HepG2 (cell line): ENCODE results near the gene CALY. TPM values are rescaled to one million over a fixed set of nuclear protein-coding genes. Genes with fewer than 3 reads are reported as not detected.
A peak's percentile ranks its signal among the peaks of the same experiment; 100 is the strongest.

Experiments
- CBX1 ChIP-seq: IDR thresholded peaks from one replicate; pipeline ENCODE4 v1.6.1; 2016; ENCODE audit warnings: antibody characterized with exemption, low read depth
- DMAP1 ChIP-seq: IDR thresholded peaks from 2 replicates; pipeline ENCODE4 v1.6.1; 2016
- ISX ChIP-seq: sonication (generic); formaldehyde crosslinking; conservative IDR thresholded peaks from 2 replicates; pipeline ENCODE4 v1.5.0; 2020; ENCODE audit warnings: missing genetic modification reagents
- MIXL1 ChIP-seq: IDR thresholded peaks from 2 replicates; pipeline ENCODE4 v1.6.1; 2016
- MZF1 ChIP-seq: sonication (generic); formaldehyde crosslinking; IDR thresholded peaks from 2 replicates; pipeline ENCODE4 v1.8.1; 2023; ENCODE audit warnings: mild to moderate bottlenecking, missing genetic modification reagents, borderline replicate concordance
- REXO4 ChIP-seq: sonication (generic); formaldehyde crosslinking; IDR thresholded peaks from 2 replicates; pipeline ENCODE4 v1.8.0; 2022; ENCODE audit warnings: missing genetic modification reagents, mild to moderate bottlenecking, borderline replicate concordance
- SIX1 ChIP-seq: sonication (generic); formaldehyde crosslinking; IDR thresholded peaks from 2 replicates; pipeline ENCODE4 v1.4.0; 2020; ENCODE audit warnings: missing genetic modification reagents, borderline replicate concordance
- ZNF552 ChIP-seq: sonication (generic); formaldehyde crosslinking; IDR thresholded peaks from 2 replicates; pipeline ENCODE4 v1.9.0; 2022; ENCODE audit warnings: missing genetic modification reagents, mild to moderate bottlenecking, borderline replicate concordance
- ZNF660 ChIP-seq: sonication (generic); formaldehyde crosslinking; IDR thresholded peaks from 2 replicates; pipeline ENCODE4 v1.5.1; 2020; ENCODE audit warnings: mild to moderate bottlenecking, low read depth, missing genetic modification reagents, borderline replicate concordance
- ZNF674 ChIP-seq: sonication (generic); formaldehyde crosslinking; IDR thresholded peaks from 2 replicates; pipeline ENCODE4 v1.5.0; 2020; ENCODE audit warnings: low read depth, mild to moderate bottlenecking, missing genetic modification reagents
- polyA plus RNA-seq, 8 experiments: library from polyadenylated mRNA; depleted of rRNA in 3 of 8; stranded (reverse) in 7 of 8; unstranded in 1 of 8; fragments of >200 nt; fragmentation: Illumina TruSeq in 4 of 8; extraction: Trizol in 4 of 8; gene quantifications; 2 replicates each; pipeline versions ENCODE4 v1.2.1 to v1.2.3, GENCODE V29; 2011 to 2016; ENCODE audit warnings: low read depth in 4 of 8, missing spikeins in 1 of 8, mixed read lengths in 1 of 8; ENCODE audit not compliant: insufficient read depth in 1 of 8
- total RNA-seq, 5 experiments: library from RNA; depleted of rRNA; stranded (reverse); fragments of >200 nt; fragmentation: Illumina TruSeq; extraction: Trizol; gene quantifications; 2 replicates each; pipeline ENCODE4 v1.2.3, GENCODE V29; 2016; ENCODE audit warnings: low read depth in 1 of 5
- TF ChIP-seq, protein P1 (sequence below): sonication (generic); formaldehyde crosslinking; IDR thresholded peaks from 2 replicates; pipeline ENCODE4 v1.8.0; 2022; ENCODE audit warnings: missing genetic modification reagents, mild to moderate bottlenecking, moderate library complexity, borderline replicate concordance
- TF ChIP-seq, protein P2 (sequence below): sonication (generic); formaldehyde crosslinking; IDR thresholded peaks from 2 replicates; pipeline ENCODE4 v1.5.1; 2020; ENCODE audit warnings: missing genetic modification reagents, mild to moderate bottlenecking, borderline replicate concordance
- TF ChIP-seq, protein P3 (sequence below): sonication (generic); formaldehyde crosslinking; IDR thresholded peaks from 2 replicates; pipeline ENCODE4 v1.5.0; 2020; ENCODE audit warnings: missing genetic modification reagents
- TF ChIP-seq, protein P4 (sequence below): sonication (generic); formaldehyde crosslinking; conservative IDR thresholded peaks from 2 replicates; pipeline ENCODE4 v1.8.0; 2022; ENCODE audit warnings: low read depth, missing genetic modification reagents
- TF ChIP-seq, protein P5 (sequence below): sonication (generic); formaldehyde crosslinking; IDR thresholded peaks from 2 replicates; pipeline ENCODE4 v1.4.0; 2020; ENCODE audit warnings: missing genetic modification reagents
- TF ChIP-seq, protein P6 (sequence below): sonication (generic); formaldehyde crosslinking; IDR thresholded peaks from 2 replicates; pipeline ENCODE4 v1.4.0; 2020; ENCODE audit warnings: missing genetic modification reagents, low read depth, mild to moderate bottlenecking, borderline replicate concordance
- TF ChIP-seq, protein P7 (sequence below): sonication (generic); formaldehyde crosslinking; IDR thresholded peaks from 2 replicates; pipeline ENCODE4 v1.4.0; 2020; ENCODE audit warnings: mild to moderate bottlenecking, missing genetic modification reagents, borderline replicate concordance

The CALY gene
- total and polyA plus RNA-seq, 2 of the 13 experiments (the other 11 are each of a cell fraction or from before 2014, with no cell fraction given): 0.08 TPM; not detected in 1

DNA sequence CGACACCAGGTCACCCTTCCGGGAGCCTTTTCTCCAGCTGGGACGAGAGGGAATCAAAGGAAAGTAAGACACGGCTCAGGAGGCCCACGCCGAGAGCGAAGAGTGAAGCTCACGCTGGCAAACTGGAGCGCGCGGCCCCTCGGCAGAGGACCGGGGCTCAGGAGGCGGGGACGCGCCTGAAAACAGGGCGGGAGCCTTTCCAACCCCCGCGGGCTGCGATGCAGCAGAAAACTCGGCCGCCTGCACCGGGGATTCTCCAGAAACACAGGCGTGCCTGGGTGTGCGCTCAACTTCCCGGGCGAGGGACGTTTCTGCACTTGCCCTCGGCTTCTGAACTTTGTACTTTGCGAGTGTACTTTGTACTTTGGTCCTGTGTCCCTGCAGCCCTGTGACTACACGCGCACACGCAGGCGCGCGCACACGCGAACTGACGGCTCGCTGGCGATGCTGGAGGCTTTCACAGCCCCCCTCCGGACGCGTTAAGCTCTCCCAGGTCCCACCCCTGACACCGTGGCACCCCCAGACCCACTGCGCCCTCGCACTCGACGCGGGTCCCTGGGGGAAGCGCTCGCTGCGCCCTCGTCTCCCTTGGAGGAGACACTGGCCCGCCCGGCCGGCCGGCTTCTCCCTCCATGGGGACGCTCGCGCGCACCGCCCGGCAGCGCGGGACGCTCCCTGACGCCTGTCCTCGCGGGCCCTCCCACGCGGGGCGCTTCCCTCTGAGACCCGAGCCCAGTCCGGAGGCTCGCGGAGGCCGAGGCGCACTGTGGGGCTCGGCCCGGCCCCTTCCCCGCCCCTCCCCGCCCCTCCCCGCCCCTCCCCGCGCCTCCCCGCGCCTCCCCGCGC is 41.8 kb upstream of the CALY start (continued):
- TF ChIP-seq, protein P1, sequence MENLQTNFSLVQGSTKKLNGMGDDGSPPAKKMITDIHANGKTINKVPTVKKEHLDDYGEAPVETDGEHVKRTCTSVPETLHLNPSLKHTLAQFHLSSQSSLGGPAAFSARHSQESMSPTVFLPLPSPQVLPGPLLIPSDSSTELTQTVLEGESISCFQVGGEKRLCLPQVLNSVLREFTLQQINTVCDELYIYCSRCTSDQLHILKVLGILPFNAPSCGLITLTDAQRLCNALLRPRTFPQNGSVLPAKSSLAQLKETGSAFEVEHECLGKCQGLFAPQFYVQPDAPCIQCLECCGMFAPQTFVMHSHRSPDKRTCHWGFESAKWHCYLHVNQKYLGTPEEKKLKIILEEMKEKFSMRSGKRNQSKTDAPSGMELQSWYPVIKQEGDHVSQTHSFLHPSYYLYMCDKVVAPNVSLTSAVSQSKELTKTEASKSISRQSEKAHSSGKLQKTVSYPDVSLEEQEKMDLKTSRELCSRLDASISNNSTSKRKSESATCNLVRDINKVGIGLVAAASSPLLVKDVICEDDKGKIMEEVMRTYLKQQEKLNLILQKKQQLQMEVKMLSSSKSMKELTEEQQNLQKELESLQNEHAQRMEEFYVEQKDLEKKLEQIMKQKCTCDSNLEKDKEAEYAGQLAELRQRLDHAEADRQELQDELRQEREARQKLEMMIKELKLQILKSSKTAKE (CRISPR knock-in tag): no peak
- TF ChIP-seq, protein P2, sequence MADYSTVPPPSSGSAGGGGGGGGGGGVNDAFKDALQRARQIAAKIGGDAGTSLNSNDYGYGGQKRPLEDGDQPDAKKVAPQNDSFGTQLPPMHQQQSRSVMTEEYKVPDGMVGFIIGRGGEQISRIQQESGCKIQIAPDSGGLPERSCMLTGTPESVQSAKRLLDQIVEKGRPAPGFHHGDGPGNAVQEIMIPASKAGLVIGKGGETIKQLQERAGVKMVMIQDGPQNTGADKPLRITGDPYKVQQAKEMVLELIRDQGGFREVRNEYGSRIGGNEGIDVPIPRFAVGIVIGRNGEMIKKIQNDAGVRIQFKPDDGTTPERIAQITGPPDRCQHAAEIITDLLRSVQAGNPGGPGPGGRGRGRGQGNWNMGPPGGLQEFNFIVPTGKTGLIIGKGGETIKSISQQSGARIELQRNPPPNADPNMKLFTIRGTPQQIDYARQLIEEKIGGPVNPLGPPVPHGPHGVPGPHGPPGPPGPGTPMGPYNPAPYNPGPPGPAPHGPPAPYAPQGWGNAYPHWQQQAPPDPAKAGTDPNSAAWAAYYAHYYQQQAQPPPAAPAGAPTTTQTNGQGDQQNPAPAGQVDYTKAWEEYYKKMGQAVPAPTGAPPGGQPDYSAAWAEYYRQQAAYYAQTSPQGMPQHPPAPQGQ (CRISPR knock-in tag): no peak
- TF ChIP-seq MZF1 (CRISPR knock-in tag): no peak
- TF ChIP-seq DMAP1 (CRISPR knock-in tag): peak; percentile 67
- no peak for TF ChIP-seq ISX (CRISPR knock-in tag)
- TF ChIP-seq, protein P3, sequence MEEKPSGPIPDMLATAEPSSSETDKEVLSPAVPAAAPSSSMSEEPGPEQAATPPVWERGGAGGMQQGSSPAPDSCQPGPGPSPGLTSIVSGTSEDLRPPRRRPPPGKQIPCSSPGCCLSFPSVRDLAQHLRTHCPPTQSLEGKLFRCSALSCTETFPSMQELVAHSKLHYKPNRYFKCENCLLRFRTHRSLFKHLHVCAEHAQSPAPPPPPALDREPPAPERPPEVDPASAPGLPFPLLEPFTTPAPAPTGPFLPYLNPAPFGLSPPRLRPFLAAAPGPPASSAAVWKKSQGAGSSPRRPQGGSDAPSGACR (CRISPR knock-in tag): peak; percentile 60; the same call in 1 of the 2 replicates
- TF ChIP-seq, protein P4, sequence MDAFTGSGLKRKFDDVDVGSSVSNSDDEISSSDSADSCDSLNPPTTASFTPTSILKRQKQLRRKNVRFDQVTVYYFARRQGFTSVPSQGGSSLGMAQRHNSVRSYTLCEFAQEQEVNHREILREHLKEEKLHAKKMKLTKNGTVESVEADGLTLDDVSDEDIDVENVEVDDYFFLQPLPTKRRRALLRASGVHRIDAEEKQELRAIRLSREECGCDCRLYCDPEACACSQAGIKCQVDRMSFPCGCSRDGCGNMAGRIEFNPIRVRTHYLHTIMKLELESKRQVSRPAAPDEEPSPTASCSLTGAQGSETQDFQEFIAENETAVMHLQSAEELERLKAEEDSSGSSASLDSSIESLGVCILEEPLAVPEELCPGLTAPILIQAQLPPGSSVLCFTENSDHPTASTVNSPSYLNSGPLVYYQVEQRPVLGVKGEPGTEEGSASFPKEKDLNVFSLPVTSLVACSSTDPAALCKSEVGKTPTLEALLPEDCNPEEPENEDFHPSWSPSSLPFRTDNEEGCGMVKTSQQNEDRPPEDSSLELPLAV (CRISPR knock-in tag): no peak
- TF ChIP-seq, protein P5, sequence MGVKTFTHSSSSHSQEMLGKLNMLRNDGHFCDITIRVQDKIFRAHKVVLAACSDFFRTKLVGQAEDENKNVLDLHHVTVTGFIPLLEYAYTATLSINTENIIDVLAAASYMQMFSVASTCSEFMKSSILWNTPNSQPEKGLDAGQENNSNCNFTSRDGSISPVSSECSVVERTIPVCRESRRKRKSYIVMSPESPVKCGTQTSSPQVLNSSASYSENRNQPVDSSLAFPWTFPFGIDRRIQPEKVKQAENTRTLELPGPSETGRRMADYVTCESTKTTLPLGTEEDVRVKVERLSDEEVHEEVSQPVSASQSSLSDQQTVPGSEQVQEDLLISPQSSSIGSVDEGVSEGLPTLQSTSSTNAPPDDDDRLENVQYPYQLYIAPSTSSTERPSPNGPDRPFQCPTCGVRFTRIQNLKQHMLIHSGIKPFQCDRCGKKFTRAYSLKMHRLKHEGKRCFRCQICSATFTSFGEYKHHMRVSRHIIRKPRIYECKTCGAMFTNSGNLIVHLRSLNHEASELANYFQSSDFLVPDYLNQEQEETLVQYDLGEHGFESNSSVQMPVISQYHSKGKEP (CRISPR knock-in tag): no peak
- no peak for TF ChIP-seq REXO4 (CRISPR knock-in tag)
- TF ChIP-seq, protein P6, sequence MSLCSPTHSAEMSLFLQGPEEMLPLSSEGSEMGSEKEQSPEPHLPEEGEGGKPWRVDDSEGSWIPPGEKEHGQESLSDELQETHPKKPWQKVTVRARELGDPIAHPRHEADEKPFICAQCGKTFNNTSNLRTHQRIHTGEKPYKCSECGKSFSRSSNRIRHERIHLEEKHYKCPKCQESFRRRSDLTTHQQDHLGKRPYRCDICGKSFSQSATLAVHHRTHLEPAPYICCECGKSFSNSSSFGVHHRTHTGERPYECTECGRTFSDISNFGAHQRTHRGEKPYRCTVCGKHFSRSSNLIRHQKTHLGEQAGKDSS (CRISPR knock-in tag): peak; percentile 71; the same call in 1 of the 2 replicates
- no peak for TF ChIP-seq CBX1
- TF ChIP-seq ZNF660 (CRISPR knock-in tag): no peak
- TF ChIP-seq, protein P7, sequence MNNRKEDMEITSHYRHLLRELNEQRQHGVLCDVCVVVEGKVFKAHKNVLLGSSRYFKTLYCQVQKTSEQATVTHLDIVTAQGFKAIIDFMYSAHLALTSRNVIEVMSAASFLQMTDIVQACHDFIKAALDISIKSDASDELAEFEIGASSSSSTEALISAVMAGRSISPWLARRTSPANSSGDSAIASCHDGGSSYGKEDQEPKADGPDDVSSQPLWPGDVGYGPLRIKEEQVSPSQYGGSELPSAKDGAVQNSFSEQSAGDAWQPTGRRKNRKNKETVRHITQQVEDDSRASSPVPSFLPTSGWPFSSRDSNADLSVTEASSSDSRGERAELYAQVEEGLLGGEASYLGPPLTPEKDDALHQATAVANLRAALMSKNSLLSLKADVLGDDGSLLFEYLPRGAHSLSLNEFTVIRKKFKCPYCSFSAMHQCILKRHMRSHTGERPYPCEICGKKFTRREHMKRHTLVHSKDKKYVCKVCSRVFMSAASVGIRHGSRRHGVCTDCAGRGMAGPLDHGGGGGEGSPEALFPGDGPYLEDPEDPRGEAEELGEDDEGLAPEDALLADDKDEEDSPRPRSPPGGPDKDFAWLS: no peak
- TF ChIP-seq MIXL1: no peak
- no peak for TF ChIP-seq SIX1
- TF ChIP-seq ZNF674 (CRISPR knock-in tag): no peak
- TF ChIP-seq ZNF552: no peak
